HepG2 (cell line): ENCODE data around the gene SUPT6H. TPM values are rescaled to one million over a fixed set of nuclear protein-coding genes. Genes with fewer than 3 reads are reported as not detected.

Experiments
- ATF4 ChIP-seq, 2 experiments: fragments of 450-650 bp in 1 of 2; sonication (generic) in 1 of 2; formaldehyde crosslinking; IDR thresholded peaks; 2 replicates each; pipeline versions ENCODE4 v1.5.0 to v1.8.0; 2020 to 2022; ENCODE audit warnings: mild to moderate bottlenecking in 1 of 2, missing genetic modification reagents in 1 of 2
- CCAR2 ChIP-seq: fragments of 200-400 bp; formaldehyde crosslinking; optimal IDR thresholded peaks from 2 replicates; pipeline ENCODE3; 2018; ENCODE audit warnings: low read depth, mild to moderate bottlenecking, low read length, moderate library complexity
- ELF4 ChIP-seq: sonication (generic); formaldehyde crosslinking; IDR thresholded peaks from 2 replicates; pipeline ENCODE4 v1.5.0; 2020; ENCODE audit warnings: missing genetic modification reagents, mild to moderate bottlenecking, moderate library complexity, borderline replicate concordance
- FOXO4 ChIP-seq: sonication (generic); formaldehyde crosslinking; conservative IDR thresholded peaks from 2 replicates; pipeline ENCODE4 v1.8.1; 2023; ENCODE audit warnings: missing genetic modification reagents
- HINFP ChIP-seq: sonication (generic); formaldehyde crosslinking; IDR thresholded peaks from 2 replicates; pipeline ENCODE4 v1.4.0; 2020; ENCODE audit warnings: low read depth, mild to moderate bottlenecking, missing genetic modification reagents
- HNF1A ChIP-seq, 2 experiments: sonication (generic) in 1 of 2; formaldehyde crosslinking in 1 of 2; IDR thresholded peaks; 2 replicates each; pipeline versions ENCODE4 v1.4.0 to v1.6.1; 2016 to 2020; ENCODE audit warnings: borderline replicate concordance in 1 of 2, low read depth in 1 of 2, mild to moderate bottlenecking in 1 of 2, missing genetic modification reagents in 1 of 2
- KDM2A ChIP-seq: sonication (generic); formaldehyde crosslinking; IDR thresholded peaks from 2 replicates; pipeline ENCODE4 v1.4.0; 2020; ENCODE audit warnings: low read depth, missing genetic modification reagents, borderline replicate concordance
- NAIF1 ChIP-seq: sonication (generic); formaldehyde crosslinking; IDR thresholded peaks from 2 replicates; pipeline ENCODE4 v1.5.0; 2020; ENCODE audit warnings: mild to moderate bottlenecking, missing genetic modification reagents, borderline replicate concordance
- SNAPC2 ChIP-seq: sonication (generic); formaldehyde crosslinking; IDR thresholded peaks from 2 replicates; pipeline ENCODE4 v1.8.1; 2022; ENCODE audit warnings: mild to moderate bottlenecking, missing genetic modification reagents
- TMF1 ChIP-seq: sonication (generic); formaldehyde crosslinking; IDR thresholded peaks from 2 replicates; pipeline ENCODE4 v1.8.1; 2022; ENCODE audit warnings: low read depth, missing genetic modification reagents
- ZKSCAN8 ChIP-seq: IDR thresholded peaks from 2 replicates; pipeline ENCODE4 v1.6.1; 2016; ENCODE audit warnings: borderline replicate concordance, missing genetic modification reagents, missing compliant biosample characterization
- ZNF564 ChIP-seq: sonication (generic); formaldehyde crosslinking; IDR thresholded peaks from 2 replicates; pipeline ENCODE4 v1.8.1; 2023; ENCODE audit warnings: mild to moderate bottlenecking, missing genetic modification reagents
- ZNF670 ChIP-seq: sonication (generic); formaldehyde crosslinking; IDR thresholded peaks from 2 replicates; pipeline ENCODE4 v1.8.0; 2022; ENCODE audit warnings: mild to moderate bottlenecking, missing genetic modification reagents, borderline replicate concordance
- polyA plus RNA-seq, 8 experiments: library from polyadenylated mRNA; depleted of rRNA in 3 of 8; stranded (reverse) in 7 of 8; unstranded in 1 of 8; fragments of >200 nt; fragmentation: Illumina TruSeq in 4 of 8; extraction: Trizol in 4 of 8; gene quantifications; 2 replicates each; pipeline versions ENCODE4 v1.2.1 to v1.2.3, GENCODE V29; 2011 to 2016; ENCODE audit warnings: low read depth in 4 of 8, missing spikeins in 1 of 8, mixed read lengths in 1 of 8; ENCODE audit not compliant: insufficient read depth in 1 of 8
- total RNA-seq, 5 experiments: library from RNA; depleted of rRNA; stranded (reverse); fragments of >200 nt; fragmentation: Illumina TruSeq; extraction: Trizol; gene quantifications; 2 replicates each; pipeline ENCODE4 v1.2.3, GENCODE V29; 2016; ENCODE audit warnings: low read depth in 1 of 5
- TF ChIP-seq, protein P1 (sequence below): sonication (generic); formaldehyde crosslinking; IDR thresholded peaks from 2 replicates; pipeline ENCODE4 v1.4.0; 2020; ENCODE audit warnings: missing genetic modification reagents
- TF ChIP-seq, protein P2 (sequence below): IDR thresholded peaks from 2 replicates; pipeline ENCODE4 v1.6.1; 2016; ENCODE audit warnings: mild to moderate bottlenecking

The SUPT6H gene
- total and polyA plus RNA-seq, 2 of the 13 experiments (the other 11 are each of a cell fraction or from before 2014, with no cell fraction given): 32.7 to 39.9 TPM

DNA sequence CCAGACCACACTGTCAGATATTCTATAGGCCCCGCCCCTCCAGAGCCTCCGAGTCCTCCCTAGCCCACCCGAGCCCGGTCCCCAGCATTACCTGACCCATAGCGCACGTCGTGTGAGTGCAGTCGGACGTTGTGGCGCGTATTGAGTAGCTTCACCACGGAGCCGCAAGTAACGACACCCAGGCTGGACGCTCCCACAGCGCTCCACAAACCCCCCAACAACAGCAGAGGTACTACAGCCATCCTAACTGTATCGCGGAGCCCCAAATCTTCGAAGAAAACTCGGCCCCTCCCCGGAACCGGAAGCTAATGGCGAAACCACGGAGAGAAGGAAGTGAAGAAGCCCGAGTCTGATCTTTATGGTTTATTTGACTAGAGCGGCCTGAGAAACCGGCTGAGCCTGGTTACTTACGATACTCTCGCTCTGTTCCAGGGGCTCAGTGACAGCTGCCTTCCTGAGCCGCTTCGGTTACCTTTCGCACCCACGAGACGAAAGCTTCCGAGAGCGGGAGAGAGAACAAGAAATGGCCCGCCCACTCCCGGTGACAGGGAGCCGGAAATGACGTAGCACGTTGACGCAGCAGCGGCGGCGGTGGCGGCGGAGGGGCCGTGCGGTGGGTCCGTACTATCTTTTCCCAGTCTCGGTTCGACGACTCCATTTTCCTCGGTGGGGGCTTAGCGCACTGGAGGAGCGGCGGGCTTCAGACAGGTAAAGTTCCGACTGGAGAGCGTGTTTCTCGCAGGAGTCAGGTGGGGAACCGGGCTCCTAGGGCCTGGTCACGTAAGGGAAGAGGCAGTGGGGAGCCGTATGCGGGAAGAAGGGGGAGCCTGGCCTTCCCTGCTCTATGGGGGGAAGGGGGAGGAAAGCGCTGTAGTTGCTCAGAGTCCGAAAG lies at the start of gene SUPT6H, which contains the start of gene SDF2 (continued):
- TF ChIP-seq HNF1A (IDR thresholded peaks at IDR 0.05; ENCODE audit: low read depth) (no peak), HNF1A (CRISPR knock-in tag; IDR thresholded peaks at IDR 0.05; ENCODE audit: borderline replicate concordance) (peak; percentile 64; the same call in 1 of the 2 replicates), NAIF1 (CRISPR knock-in tag) (no peak; the same call in 1 of the 2 replicates), ATF4 (CRISPR knock-in tag; IDR thresholded peaks at IDR 0.05) (0 out of 4 replicates have a peak, but pooled peaks of 1 of the 2 experiments have one; percentile 31), SNAPC2 (CRISPR knock-in tag) (no peak), ZNF564 (CRISPR knock-in tag) (no peak), KDM2A (CRISPR knock-in tag) (peak; percentile 71; the same call in 1 of the 2 replicates), ELF4 (CRISPR knock-in tag) (peak; percentile 82), ZKSCAN8 (CRISPR knock-in tag) (no peak), TMF1 (CRISPR knock-in tag) (no peak), CCAR2 (no peak), FOXO4 (no peak), ZNF670 (CRISPR knock-in tag) (peak; percentile 82; the same call in 1 of the 2 replicates), HINFP (peak; percentile 79; the same call in 1 of the 2 replicates)
- TF ChIP-seq, protein P1, sequence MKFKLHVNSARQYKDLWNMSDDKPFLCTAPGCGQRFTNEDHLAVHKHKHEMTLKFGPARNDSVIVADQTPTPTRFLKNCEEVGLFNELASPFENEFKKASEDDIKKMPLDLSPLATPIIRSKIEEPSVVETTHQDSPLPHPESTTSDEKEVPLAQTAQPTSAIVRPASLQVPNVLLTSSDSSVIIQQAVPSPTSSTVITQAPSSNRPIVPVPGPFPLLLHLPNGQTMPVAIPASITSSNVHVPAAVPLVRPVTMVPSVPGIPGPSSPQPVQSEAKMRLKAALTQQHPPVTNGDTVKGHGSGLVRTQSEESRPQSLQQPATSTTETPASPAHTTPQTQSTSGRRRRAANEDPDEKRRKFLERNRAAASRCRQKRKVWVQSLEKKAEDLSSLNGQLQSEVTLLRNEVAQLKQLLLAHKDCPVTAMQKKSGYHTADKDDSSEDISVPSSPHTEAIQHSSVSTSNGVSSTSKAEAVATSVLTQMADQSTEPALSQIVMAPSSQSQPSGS (CRISPR knock-in tag): peak; percentile 63
- TF ChIP-seq, protein P2, sequence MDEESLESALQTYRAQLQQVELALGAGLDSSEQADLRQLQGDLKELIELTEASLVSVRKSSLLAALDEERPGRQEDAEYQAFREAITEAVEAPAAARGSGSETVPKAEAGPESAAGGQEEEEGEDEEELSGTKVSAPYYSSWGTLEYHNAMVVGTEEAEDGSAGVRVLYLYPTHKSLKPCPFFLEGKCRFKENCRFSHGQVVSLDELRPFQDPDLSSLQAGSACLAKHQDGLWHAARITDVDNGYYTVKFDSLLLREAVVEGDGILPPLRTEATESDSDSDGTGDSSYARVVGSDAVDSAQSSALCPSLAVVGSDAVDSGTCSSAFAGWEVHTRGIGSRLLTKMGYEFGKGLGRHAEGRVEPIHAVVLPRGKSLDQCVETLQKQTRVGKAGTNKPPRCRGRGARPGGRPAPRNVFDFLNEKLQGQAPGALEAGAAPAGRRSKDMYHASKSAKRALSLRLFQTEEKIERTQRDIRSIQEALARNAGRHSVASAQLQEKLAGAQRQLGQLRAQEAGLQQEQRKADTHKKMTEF (CRISPR knock-in tag): peak; percentile 73
